IMR-90 (cell line): ENCODE measurements around the gene RCL1.

Experiments used
- BHLHE40 ChIP-seq: fragments of 150-350 bp; IDR thresholded peaks from 2 replicates; pipeline ENCODE4 v1.6.1; 2016; ENCODE audit warnings: mild to moderate bottlenecking, low read depth, low read length
- CEBPB ChIP-seq: IDR thresholded peaks from 2 replicates; pipeline ENCODE4 v1.6.1; 2012; ENCODE audit warnings: low read depth, low read length, improper control_type of control experiment
- CHD1 ChIP-seq: IDR thresholded peaks from 2 replicates; pipeline ENCODE4 v1.6.1; 2012; ENCODE audit warnings: low read depth, low read length, improper control_type of control experiment
- FOS ChIP-seq: fragments of 150-350 bp; IDR thresholded peaks from 2 replicates; pipeline ENCODE4 v1.6.1; 2016; ENCODE audit warnings: low read depth, low read length
- MAFK ChIP-seq: IDR thresholded peaks from 2 replicates; pipeline ENCODE4 v1.6.1; 2012; ENCODE audit warnings: low read depth, low read length, improper control_type of control experiment
- MXI1 ChIP-seq: IDR thresholded peaks from 2 replicates; pipeline ENCODE4 v1.6.1; 2012; ENCODE audit warnings: low read depth, mild to moderate bottlenecking, low read length, moderate library complexity, borderline replicate concordance
- POLR2A ChIP-seq: IDR thresholded peaks from 2 replicates; pipeline ENCODE4 v1.6.1; 2012; ENCODE audit warnings: mild to moderate bottlenecking, low read depth, low read length
- RAD21 ChIP-seq: IDR thresholded peaks from 2 replicates; pipeline ENCODE4 v1.6.1; 2012; ENCODE audit warnings: low read length, improper control_type of control experiment
- RFX5 ChIP-seq: IDR thresholded peaks from 2 replicates; pipeline ENCODE4 v1.8.0; 2012; ENCODE audit warnings: low read depth, mild to moderate bottlenecking, low read length, moderate library complexity
- SMC3 ChIP-seq: fragments of 150-350 bp; IDR thresholded peaks from 2 replicates; pipeline ENCODE4 v1.6.1; 2016; ENCODE audit warnings: low read depth, mild to moderate bottlenecking, antibody characterized with exemption, low read length, moderate library complexity
- TF ChIP-seq, protein P1 (sequence below): conservative IDR thresholded peaks from 2 replicates; pipeline ENCODE4 v1.5.1; 2012; ENCODE audit warnings: mild to moderate bottlenecking, low read depth, low read length, improper control_type of control experiment
- TF ChIP-seq, protein P2 (sequence below): fragments of 150-350 bp; IDR thresholded peaks from 2 replicates; pipeline ENCODE4 v1.6.1; 2017; ENCODE audit warnings: mild to moderate bottlenecking, antibody characterized with exemption, low read length, low read depth

DNA sequence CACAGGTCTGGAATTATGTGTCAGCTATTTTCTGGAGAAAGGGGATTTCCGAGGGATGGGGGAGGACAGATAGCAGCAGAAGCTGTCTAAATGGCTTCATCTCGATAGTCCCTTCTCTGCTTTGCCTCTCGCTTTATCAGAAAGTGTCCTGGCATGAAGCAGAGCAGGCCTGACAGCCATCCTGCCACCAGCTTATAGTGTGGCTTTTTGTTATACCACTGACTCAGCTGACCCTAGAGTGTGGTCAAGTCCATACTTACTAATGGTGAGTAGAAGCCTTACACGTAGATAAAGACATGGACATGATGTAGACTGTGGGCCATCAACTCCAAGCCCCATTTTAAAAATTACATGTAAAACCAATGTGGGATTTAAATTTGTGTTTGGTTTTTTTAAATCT, 50.0 kb downstream of the RCL1 start:
- TF ChIP-seq, protein P1, sequence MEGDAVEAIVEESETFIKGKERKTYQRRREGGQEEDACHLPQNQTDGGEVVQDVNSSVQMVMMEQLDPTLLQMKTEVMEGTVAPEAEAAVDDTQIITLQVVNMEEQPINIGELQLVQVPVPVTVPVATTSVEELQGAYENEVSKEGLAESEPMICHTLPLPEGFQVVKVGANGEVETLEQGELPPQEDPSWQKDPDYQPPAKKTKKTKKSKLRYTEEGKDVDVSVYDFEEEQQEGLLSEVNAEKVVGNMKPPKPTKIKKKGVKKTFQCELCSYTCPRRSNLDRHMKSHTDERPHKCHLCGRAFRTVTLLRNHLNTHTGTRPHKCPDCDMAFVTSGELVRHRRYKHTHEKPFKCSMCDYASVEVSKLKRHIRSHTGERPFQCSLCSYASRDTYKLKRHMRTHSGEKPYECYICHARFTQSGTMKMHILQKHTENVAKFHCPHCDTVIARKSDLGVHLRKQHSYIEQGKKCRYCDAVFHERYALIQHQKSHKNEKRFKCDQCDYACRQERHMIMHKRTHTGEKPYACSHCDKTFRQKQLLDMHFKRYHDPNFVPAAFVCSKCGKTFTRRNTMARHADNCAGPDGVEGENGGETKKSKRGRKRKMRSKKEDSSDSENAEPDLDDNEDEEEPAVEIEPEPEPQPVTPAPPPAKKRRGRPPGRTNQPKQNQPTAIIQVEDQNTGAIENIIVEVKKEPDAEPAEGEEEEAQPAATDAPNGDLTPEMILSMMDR, result no peak
- TF ChIP-seq POLR2A, result no peak
- TF ChIP-seq SMC3, result no peak
- TF ChIP-seq MXI1, result no peak
- TF ChIP-seq CHD1, result no peak
- TF ChIP-seq FOS, result no peak
- TF ChIP-seq RAD21, result no peak
- TF ChIP-seq RFX5, result no peak
- no peak for TF ChIP-seq CEBPB
- TF ChIP-seq, protein P2, sequence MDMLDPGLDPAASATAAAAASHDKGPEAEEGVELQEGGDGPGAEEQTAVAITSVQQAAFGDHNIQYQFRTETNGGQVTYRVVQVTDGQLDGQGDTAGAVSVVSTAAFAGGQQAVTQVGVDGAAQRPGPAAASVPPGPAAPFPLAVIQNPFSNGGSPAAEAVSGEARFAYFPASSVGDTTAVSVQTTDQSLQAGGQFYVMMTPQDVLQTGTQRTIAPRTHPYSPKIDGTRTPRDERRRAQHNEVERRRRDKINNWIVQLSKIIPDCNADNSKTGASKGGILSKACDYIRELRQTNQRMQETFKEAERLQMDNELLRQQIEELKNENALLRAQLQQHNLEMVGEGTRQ, result no peak
- TF ChIP-seq MAFK, result no peak
- no peak for TF ChIP-seq BHLHE40
